B cell (primary cell): ENCODE data around the gene ZNF260. TPM values are rescaled to one million over a fixed set of nuclear protein-coding genes. Genes with fewer than 3 reads are reported as not detected.

Experiments
- ATAC-seq: fragments of 200-7000 bp; cut with Tn5 transposase; one replicate; pipeline ENCODE4 v1.10.0; 2021; ENCODE audit warnings: low read depth, mild to moderate bottlenecking, moderate number of reproducible peaks, moderate library complexity
- CTCF ChIA-PET: fragments of 350-600 bp; sonication (Branson Sonifier 250); formaldehyde crosslinking; loops from one replicate; lab custom pipeline; 2021; ENCODE audit warnings: antibody characterized with exemption, inconsistent platforms; lab: Charles Lee
- POLR2A ChIA-PET: fragments of 350-600 bp; sonication (Branson Sonifier 250); formaldehyde crosslinking; loops from one replicate; lab custom pipeline; 2021; ENCODE audit warnings: antibody characterized with exemption; lab: Charles Lee
- DNase-seq: peaks from one replicate; pipeline ENCODE4 v3.0.0; 2013
- H2AFZ ChIP-seq: 2 replicates; pipeline ENCODE4 v1.6.1; 2012; ENCODE audit warnings: mild to moderate bottlenecking, low read depth, low read length; ENCODE audit not compliant: insufficient read depth, poor library complexity, severe bottlenecking
- H3K27ac ChIP-seq, 2 donors: 1 replicate in 1 of 2; 2 replicates in 1 of 2; pipeline ENCODE4 v1.5.1; 2012 to 2013; ENCODE audit warnings: low read length in 2 of 2, mild to moderate bottlenecking in 2 of 2, moderate library complexity in 1 of 2
- H3K27me3 ChIP-seq, 4 experiments: fragments of 200-600 bp in 1 of 4; sonication (generic) in 1 of 4; replicated peaks in 1 of 4; 1 replicate in 2 of 4; 2 replicates in 2 of 4; pipeline versions ENCODE4 v1.6.1 to v1.7.0; 2013 to 2016; ENCODE audit warnings: low read length in 3 of 4, mild to moderate bottlenecking in 2 of 4, mixed read lengths in 1 of 4, moderate library complexity in 1 of 4; ENCODE audit not compliant: insufficient read depth in 4 of 4, control insufficient read depth in 3 of 4; ENCODE audit errors: control extremely low read depth in 1 of 4
- H3K36me3 ChIP-seq, 2 experiments: replicated peaks in 1 of 2; 1 replicate in 1 of 2; 2 replicates in 1 of 2; pipeline versions ENCODE4 v1.6.1 to v1.7.1; 2013; ENCODE audit warnings: low read length in 1 of 2; ENCODE audit not compliant: insufficient read depth in 2 of 2, control insufficient read depth in 1 of 2; ENCODE audit errors: control extremely low read depth in 1 of 2, extremely low read depth in 1 of 2
- H3K4me1 ChIP-seq, 2 donors: fragments of 200-600 bp in 1 of 2; sonication (generic) in 1 of 2; 1 replicate in 1 of 2; 2 replicates in 1 of 2; pipeline versions ENCODE4 v1.5.1 to v1.6.1; 2013 to 2017; ENCODE audit warnings: low read length in 2 of 2; ENCODE audit not compliant: control insufficient read depth in 2 of 2, insufficient read depth in 2 of 2
- H3K4me2 ChIP-seq: replicated peaks from 2 replicates; pipeline ENCODE3; 2012; ENCODE audit warnings: mild to moderate bottlenecking, low read depth, low read length; ENCODE audit not compliant: poor library complexity, severe bottlenecking
- H3K4me3 ChIP-seq, 5 experiments: fragments of 200-600 bp in 1 of 5; sonication (generic) in 1 of 5; 1 replicate in 3 of 5; 2 replicates in 2 of 5; pipeline versions ENCODE4 v1.5.1 to v1.7.0; 2011 to 2016; ENCODE audit warnings: low read length in 4 of 5, mild to moderate bottlenecking in 4 of 5, low read depth in 2 of 5, control low read depth in 1 of 5, moderate library complexity in 1 of 5; ENCODE audit not compliant: insufficient read depth in 1 of 5; ENCODE audit errors: control extremely low read depth in 1 of 5, extremely low read depth in 1 of 5
- H3K79me2 ChIP-seq: fragments of 200-600 bp; sonication (generic); one replicate; pipeline ENCODE4 v1.6.0; 2016; ENCODE audit warnings: low read length; ENCODE audit not compliant: control insufficient read depth, insufficient read depth
- H3K9ac ChIP-seq: fragments of 200-600 bp; sonication (generic); 2 replicates; pipeline ENCODE4 v1.6.1; 2017; ENCODE audit warnings: mild to moderate bottlenecking, low read length, moderate library complexity
- H3K9me3 ChIP-seq, 3 donors: one replicate each; pipeline versions ENCODE4 v1.6.1 to v1.7.1; 2013; ENCODE audit warnings: low read length in 2 of 3; ENCODE audit not compliant: control insufficient read depth in 2 of 3, insufficient read depth in 1 of 3; ENCODE audit errors: control extremely low read depth in 1 of 3
- H4K20me1 ChIP-seq: 2 replicates; pipeline ENCODE4 v1.6.0; 2012; ENCODE audit warnings: mild to moderate bottlenecking, low read length; ENCODE audit not compliant: insufficient read depth, control insufficient read depth, poor library complexity, severe bottlenecking
- H3K27ac Mint-ChIP-seq: one replicate; pipeline ENCODE4 v1.8.0; 2021; ENCODE audit warnings: mixed read lengths
- H3K27me3 Mint-ChIP-seq: one replicate; pipeline ENCODE4 v1.8.0; 2021; ENCODE audit warnings: mixed read lengths
- H3K4me1 Mint-ChIP-seq: one replicate; pipeline ENCODE4 v1.8.0; 2021; ENCODE audit warnings: mixed read lengths
- H3K4me3 Mint-ChIP-seq: one replicate; pipeline ENCODE4 v1.8.0; 2021; ENCODE audit warnings: mixed read lengths
- H3K9me3 Mint-ChIP-seq: one replicate; pipeline ENCODE4 v1.8.0; 2022; ENCODE audit warnings: mixed read lengths; ENCODE audit not compliant: insufficient read depth
- CTCF ChIP-seq: fragments of 200-600 bp; IDR thresholded peaks from one replicate; pipeline ENCODE4 v1.8.0; 2022; ENCODE audit warnings: antibody characterized with exemption, mild to moderate bottlenecking
- EZH2 ChIP-seq: IDR thresholded peaks from 2 replicates; pipeline ENCODE4 v1.6.1; 2012; ENCODE audit warnings: borderline replicate concordance, low read depth, mild to moderate bottlenecking, moderate library complexity, low read length; ENCODE audit not compliant: insufficient read depth, poor library complexity, severe bottlenecking
- WGBS: methylation state at CpG from one replicate; pipeline ENCODE4 v1.1.5; 2013; ENCODE audit warnings: missing lambda C conversion rate; ENCODE audit not compliant: insufficient coverage; 5-methylcytosine and 5-hydroxymethylcytosine counted together
- intact Hi-C: fragments of 100-400 bp; cut with micrococcal nuclease; formaldehyde crosslinking; loops from one replicate; pipeline ENCODE4 v1.10.0; 2022
- polyA plus RNA-seq: library from polyadenylated mRNA; depleted of rRNA; stranded (reverse); fragments of >200 nt; gene quantifications from 2 replicates; pipeline ENCODE4 v1.2.3, GENCODE V29; 2012
- total RNA-seq, 2 donors: library from RNA; stranded (reverse); fragments of 120-200 nt in 1 of 2; gene quantifications; 1 replicate in 1 of 2; 2 replicates in 1 of 2; pipeline versions ENCODE4 v1.2.3 to v1.2.4, GENCODE V29; 2013 to 2022

Gene ZNF260
- total and polyA plus RNA-seq, 2 donors (not counting 1 experiment from before 2014, with no cell fraction given) = 3.0 to 20.4 TPM

- Histone ChIP-seq H3K4me2 (peak within 1 kb of the TSS; percentile 90), H3K4me1 (peaks cover 16 to 30% of the 10 kb centered on the region in 2 donors), H2AFZ (peak within 1 kb of the TSS; percentile 98), H3K36me3 (no peaks in the 10 kb centered on the region), H3K27ac (peak within 1 kb of the TSS; percentile 85 to 86), H4K20me1 (no peaks in the 10 kb centered on the region), H3K9me3 (peaks cover 0 to 22% (median 1%) of the 10 kb centered on the region in 3 donors), H3K4me3 (peak within 1 kb of the TSS; percentile 79 to 98 (median 90)), H3K27me3 (no peaks in the 10 kb centered on the region), H3K9ac (peak within 1 kb of the TSS; percentile 88), H3K79me2 (peaks cover 28% of the 10 kb centered on the region)
- H3K27ac Mint-ChIP-seq = peak within 1 kb of the TSS; percentile 99
- peaks cover 41% of the 10 kb centered on the region for H3K4me1 Mint-ChIP-seq
- ATAC-seq (peak; percentile 90), DNase-seq (peak; percentile 96)
- intact Hi-C loops = loop anchor here (1.0 to 5.0 kb wide), 7 partner anchors 39 to 728 kb away; partner anchors contain the start of genes ZFP14, ZFP82, ZNF260 and ZNF383
- POLR2A ChIA-PET = interaction anchor here (0.7 to 2.9 kb wide), 7 partner anchors 39 to 1144 kb away, joined by 3 to 25 read pairs (median 4); partner anchors contain the start of genes ZFP14, ZFP82, ZNF146 and ZNF260
- TF ChIP-seq CTCF = no peak
- no peak for TF ChIP-seq EZH2
- CTCF ChIA-PET = interaction anchor here (0.6 to 2.1 kb wide), 7 partner anchors 8 to 533 kb away, joined by 3 to 13 read pairs (median 3); partner anchors contain the start of genes ZFP14, ZNF260 and ZNF382
- WGBS = under 1% methylated on average over 53 of the region's 53 CpGs
- peak within 1 kb of the TSS; percentile 99 for H3K4me3 Mint-ChIP-seq
- H3K27me3 Mint-ChIP-seq = no peaks in the 10 kb centered on the region
- peaks cover 3% of the 10 kb centered on the region for H3K9me3 Mint-ChIP-seq
These were observed 38.8 kb downstream of the ZNF260 start, which contains the start of gene ZNF566 for GRCh38 chr19:36489118-36489919. Gene ZNF566, minus strand, starts transcription at chr19:36489561. Its CDS starts 13,004 bp downstream, at chr19:36476557.
